Fibroblast of villous mesenchyme (primary cell): Measurements from ENCODE around the gene OR6B2. TPM values are rescaled to one million over a fixed set of nuclear protein-coding genes. Genes with fewer than 3 reads are reported as not detected.

Experiments
- DNase-seq: peaks from one replicate; pipeline ENCODE4 v3.0.0-alpha.2; 2010; ENCODE audit warnings: low read depth
- H3K4me3 ChIP-seq: 2 replicates; pipeline ENCODE4 v1.5.1; 2011; ENCODE audit warnings: low read depth, mild to moderate bottlenecking, low read length
- CTCF ChIP-seq: IDR thresholded peaks from 2 replicates; pipeline ENCODE4 v1.5.1; 2012; ENCODE audit warnings: low read depth, mild to moderate bottlenecking, low read length; ENCODE audit not compliant: insufficient read depth
- total RNA-seq: library from RNA; depleted of rRNA; stranded (reverse); fragments of >200 nt; gene quantifications from 2 replicates; pipeline ENCODE4 v1.2.3, GENCODE V29; 2012

Gene OR6B2
- total RNA-seq, 1 donor, result not detected

GRCh38 chr2:240066489-240066888 lies 36.3 kb upstream of the OR6B2 start:
- DNase-seq, result no peak
- no peak overlapping the region for H3K4me3 ChIP-seq
- TF ChIP-seq CTCF, result no peak

DNA sequence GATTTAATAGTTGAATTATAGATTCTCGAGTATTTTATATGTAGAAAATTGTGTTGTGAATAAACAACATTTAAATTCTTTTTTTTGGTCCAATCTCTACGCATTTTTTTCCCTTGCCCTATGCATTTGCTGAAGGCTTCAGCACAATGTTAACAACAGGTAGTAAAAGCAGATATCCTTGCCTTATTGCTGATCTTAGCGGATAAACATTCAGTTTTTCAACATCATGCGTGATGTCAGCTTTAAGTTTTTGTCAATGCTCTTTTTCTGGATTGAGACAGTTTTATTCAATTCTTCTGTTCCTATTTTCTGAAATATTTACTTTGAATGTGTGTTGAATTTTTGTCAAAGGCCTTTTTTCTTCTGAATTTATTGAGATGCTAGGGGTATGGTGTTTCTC lies 34.7 kb upstream of the OR6B2 start:
- no peak for TF ChIP-seq CTCF
- no peak for DNase-seq
- H3K4me3 ChIP-seq, result no peak overlapping the region

- TF ChIP-seq CTCF, result peak; percentile 70
- DNase-seq, result peak; percentile 56
- no peak overlapping the region for H3K4me3 ChIP-seq
Observed at GRCh38 chr2:240060977-240061591, 30.9 kb upstream of the OR6B2 start.

GRCh38 chr2:240056678-240057077 lies 26.4 kb upstream of the OR6B2 start:
- no peak overlapping the region for H3K4me3 ChIP-seq
- no peak for TF ChIP-seq CTCF
- DNase-seq, result no peak

- no peak overlapping the region for H3K4me3 ChIP-seq
- TF ChIP-seq CTCF, result no peak
- DNase-seq, result no peak
Observed at GRCh38 chr2:240055177-240055917, 25.1 kb upstream of the OR6B2 start.

GRCh38 chr2:240053173-240054155 lies 23.2 kb upstream of the OR6B2 start, which contains the start of gene OR6B3:
Gene OR6B3, minus strand, starts transcription at chr2:240053521.
- no peak within 1 kb of the TSS for H3K4me3 ChIP-seq
- no peak for DNase-seq
- no peak for TF ChIP-seq CTCF
